AG10803 (cell line): ENCODE measurements around the gene RUVBL2.

ENCODE experiments used
- DNase-seq: peaks from one replicate; pipeline ENCODE4 v3.0.0; 2010; ENCODE audit warnings: low read depth
- H3K4me3 ChIP-seq: 2 replicates; pipeline ENCODE4 v1.5.1; 2011; ENCODE audit warnings: mild to moderate bottlenecking, low read length, control low read depth
- CTCF ChIP-seq: conservative IDR thresholded peaks from 2 replicates; pipeline ENCODE4 v1.5.1; 2011; ENCODE audit warnings: mild to moderate bottlenecking, low read length, control low read depth, inconsistent platforms

The RUVBL2 gene

GRCh38 chr19:48959341-48960239, 34.1 kb upstream of the RUVBL2 start:
- no peak for DNase-seq
- TF ChIP-seq CTCF = no peak

GRCh38 chr19:48961051-48961649, 32.5 kb upstream of the RUVBL2 start:
- no peak for TF ChIP-seq CTCF
- no peak for DNase-seq
- H3K4me3 ChIP-seq = no peak overlapping the region

More at GRCh38 chr19:48959341-48960239, 34.1 kb upstream of the RUVBL2 start:
- no peak overlapping the region for H3K4me3 ChIP-seq

- no peak for TF ChIP-seq CTCF
- H3K4me3 ChIP-seq = no peak overlapping the region
- no peak for DNase-seq
Observed at GRCh38 chr19:48961673-48962028, 32.0 kb upstream of the RUVBL2 start.

- no peak for TF ChIP-seq CTCF
- DNase-seq = no peak
- no peak overlapping the region for H3K4me3 ChIP-seq
Observed at GRCh38 chr19:48962029-48962848, 31.4 kb upstream of the RUVBL2 start.

- H3K4me3 ChIP-seq = no peak overlapping the region
- DNase-seq = no peak
- TF ChIP-seq CTCF = no peak
Observed at GRCh38 chr19:48962849-48963165, 30.9 kb upstream of the RUVBL2 start.

GRCh38 chr19:48963371-48964204, 30.1 kb upstream of the RUVBL2 start:
- no peak for TF ChIP-seq CTCF
- peak; percentile 68 for DNase-seq
- peak overlapping the region; percentile 33 for H3K4me3 ChIP-seq
